NCI-H2029 (cell line): Measurements from ENCODE around the gene SLCO3A1.

Source experiments
- DNase-seq: peaks from one replicate; lab custom pipeline; 2025; lab: John Stamatoyannopoulos, UW

SLCO3A1 gene

DNA sequence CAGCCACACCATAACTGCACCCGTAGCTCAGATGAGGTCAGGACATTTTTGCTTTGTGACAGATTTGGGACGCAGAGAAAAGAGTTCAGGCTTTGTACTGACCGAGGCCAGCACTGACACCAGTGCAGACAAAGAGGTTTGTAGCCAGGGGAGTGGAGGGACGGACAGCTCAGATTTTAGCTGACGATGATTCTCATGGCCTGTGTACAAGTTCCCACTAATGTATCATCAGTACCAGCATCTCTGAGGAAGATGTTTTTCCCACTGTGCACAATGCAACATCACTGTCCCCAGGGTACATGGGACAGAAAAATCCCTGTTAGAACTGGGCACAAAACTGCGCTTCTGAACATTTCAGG, 112.7 kb downstream of the SLCO3A1 start:
- no peak for DNase-seq

DNA sequence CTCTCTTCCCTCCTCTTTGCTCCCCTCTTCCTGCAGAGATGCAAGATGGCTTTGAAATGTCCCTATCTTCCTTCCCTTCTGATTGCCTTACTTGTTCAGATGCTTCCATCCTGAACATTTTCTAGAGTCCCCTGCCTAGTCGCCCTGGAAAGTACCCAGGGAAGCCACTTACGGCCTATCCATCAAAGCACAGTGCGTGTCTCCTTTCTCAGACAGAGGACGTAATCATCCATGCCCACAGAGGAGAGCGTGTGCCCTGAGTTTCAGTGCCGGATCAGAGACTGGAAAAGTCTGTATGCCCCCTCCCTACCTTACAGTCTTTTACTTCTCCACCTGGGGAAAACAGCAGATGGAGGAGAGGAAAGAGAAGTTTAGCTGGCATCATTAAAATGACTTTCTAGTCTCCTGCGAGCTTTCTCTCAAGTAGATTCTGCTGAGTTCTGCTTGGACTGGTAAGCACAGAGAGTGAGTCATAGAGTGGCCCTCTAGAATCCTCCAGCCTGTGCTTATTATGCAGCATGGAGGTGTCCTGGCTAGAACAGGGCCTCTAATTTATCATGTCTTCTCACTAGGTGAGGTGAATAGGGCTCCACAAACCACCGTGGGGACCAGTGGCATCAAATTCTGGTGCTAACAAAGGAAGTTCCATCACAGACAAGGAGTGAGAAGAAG, 114.6 kb downstream of the SLCO3A1 start:
- DNase-seq: no peak

DNA sequence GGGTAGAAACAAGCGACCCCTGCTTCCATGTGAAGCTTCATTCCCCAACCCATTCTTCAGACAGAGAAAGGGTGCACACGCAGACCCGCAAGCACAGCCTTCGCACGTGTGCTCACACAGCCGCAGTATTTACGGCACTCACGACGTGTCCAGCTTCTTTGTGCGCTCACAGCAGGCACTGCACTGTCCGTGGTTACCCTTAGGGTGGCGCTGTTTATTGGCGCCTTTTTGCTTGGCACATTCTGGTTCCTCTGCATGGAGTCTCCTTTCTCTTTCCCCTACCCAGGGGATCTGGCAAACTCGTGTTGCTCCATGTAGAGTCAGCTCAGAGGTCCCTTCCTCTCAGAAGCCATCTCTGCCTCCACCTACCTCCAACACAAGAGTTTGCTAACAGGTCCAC, 115.1 kb downstream of the SLCO3A1 start:
- DNase-seq: no peak

DNA sequence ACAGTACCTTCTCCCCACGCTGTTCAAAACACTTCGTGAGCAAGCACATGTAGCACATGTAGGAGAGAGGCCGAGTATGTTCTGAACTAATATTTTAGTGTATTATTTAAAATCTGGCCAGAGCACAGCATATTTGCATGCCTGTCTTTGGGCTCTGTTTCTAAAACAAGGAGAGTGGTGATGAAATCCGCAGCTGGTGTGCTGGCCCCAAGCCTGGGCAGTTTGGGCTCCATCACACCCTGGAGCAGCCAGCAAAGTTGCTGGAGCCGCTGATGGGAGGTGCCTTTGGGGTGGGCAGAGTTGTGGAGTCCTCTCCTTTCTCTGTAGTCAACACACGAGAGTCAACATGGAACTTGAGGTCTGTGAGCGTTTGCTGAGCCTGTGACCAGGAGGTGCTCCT, 116.6 kb downstream of the SLCO3A1 start:
- DNase-seq: no peak

DNA sequence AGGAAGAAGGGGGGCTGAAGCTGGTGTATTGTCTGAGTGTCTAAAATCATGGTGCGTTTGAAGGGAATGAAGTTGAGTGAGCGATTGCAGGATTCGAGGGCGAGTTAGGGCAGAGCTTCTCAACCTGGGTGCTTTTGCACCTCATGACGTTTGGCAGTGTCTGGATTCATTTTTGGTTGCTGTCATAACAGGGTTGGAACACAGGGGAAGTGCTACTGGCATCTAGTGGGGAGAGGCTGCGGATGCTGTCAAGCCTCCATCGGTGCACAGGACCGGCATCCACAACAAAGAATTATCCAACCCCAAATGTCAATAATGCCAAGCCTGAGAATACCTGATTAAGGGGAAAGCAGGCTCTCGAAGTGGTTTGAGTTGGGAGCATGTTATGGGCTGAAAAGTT, 120.0 kb downstream of the SLCO3A1 start:
- DNase-seq: no peak

DNA sequence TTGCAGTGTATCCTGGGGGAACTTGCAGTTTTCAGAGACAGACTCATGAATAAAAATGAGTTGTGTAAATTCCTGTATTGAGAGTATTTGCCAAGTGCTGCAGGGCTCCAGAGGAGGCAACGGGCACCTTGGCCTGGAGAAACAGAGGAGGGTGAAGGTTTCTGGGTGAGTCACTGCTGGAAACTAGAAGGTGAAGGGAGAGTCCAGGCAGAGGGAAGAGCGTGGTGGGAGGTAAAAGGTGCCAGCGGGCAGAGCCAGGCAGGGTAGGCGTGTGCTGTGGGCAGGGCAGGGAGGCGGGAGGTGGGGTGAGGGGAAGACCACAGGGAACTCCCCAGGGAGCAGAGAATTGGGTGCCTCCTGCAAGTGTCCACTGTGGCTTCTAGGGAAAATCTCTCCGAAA, 120.8 kb downstream of the SLCO3A1 start:
- no peak for DNase-seq

DNA sequence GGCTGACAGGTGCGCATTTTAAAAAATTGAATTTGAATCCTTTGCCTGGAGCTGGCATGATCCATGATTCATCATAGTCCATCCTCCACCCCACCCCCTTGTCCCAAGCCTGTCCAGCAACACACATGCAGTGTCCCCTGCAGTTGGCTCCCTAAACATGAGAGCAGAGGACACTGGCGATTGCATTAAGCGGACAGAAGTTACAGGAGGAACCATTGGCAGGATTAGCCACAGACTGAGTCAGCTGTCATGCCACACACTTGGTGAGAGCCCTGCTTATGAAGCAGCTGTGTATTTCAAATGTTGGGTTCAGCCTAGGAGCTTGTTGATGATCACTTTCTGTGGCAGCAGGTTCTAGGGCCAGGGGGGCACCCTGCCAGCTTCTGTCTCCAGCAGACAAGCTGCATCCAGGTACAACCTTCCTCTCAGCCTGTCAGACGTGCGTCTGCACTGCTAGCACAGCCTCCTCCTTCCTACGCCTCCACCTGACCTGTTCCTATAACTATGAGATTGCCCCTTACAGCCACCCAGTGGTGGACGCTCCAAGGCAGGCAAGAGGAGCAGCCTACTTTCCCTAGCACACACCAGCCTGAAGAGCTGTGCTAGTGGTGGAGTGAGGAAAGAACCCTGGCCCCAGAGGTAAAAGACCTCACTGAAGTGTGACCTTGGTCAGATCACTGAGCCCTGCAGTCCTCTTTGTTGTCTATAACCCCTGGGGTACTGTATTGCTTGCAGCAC, 121.9 kb downstream of the SLCO3A1 start:
- no peak for DNase-seq

DNA sequence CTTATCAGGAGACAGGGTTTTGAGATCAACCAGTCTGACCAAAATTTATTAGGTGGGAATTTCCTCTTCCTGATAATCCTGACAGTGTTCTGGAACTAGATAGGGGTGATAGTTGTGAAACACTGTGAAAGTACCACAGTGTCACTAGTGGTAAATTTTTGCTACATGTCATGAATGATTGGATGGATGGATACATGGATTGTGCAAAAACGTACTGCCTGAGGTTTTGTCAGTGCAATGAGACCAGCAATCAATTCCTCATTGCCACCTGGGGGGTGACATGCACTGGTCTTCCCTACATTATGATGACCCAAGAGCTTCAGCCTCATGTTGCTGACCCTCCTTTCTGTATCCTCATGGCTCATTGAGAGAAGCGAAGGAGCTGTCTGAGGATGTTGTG, 123.5 kb downstream of the SLCO3A1 start:
- DNase-seq: no peak

DNA sequence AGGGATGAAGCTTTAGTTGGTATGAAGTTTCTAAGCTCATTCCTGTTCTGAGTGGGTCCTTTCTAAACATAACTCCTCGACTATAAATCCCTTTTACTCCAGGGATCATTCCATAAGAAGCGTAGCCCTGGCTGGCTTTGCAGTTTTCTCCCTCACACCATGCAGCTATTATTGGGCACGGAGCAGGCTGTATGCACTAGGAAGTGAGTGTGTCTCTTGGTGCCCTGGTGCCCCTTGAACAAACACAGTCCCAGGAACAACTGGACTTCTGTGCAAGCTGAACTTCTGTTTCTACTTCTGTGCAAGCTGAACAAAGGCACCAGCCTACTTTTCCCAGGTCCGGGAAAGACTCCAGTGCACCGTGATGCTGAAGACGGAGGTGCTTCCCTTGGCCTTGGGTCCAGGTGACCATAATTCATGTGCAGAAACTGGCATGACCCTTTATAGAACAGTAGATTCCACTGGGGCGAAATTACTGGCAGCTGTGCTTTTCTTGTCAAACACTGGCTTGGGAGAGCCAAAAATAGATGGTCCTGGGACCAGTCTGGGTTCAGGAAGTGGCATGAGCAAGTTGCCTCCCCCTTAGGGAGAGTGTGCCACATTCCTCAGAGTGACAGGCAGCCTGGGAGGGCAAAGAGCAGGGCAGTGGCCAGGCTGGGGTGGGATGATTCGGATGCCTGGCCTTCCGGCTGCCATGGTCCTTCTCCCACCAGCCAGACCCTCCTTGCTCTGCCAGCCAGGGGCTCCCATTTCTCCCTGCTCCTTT, 127.2 kb downstream of the SLCO3A1 start:
- DNase-seq: no peak

DNA sequence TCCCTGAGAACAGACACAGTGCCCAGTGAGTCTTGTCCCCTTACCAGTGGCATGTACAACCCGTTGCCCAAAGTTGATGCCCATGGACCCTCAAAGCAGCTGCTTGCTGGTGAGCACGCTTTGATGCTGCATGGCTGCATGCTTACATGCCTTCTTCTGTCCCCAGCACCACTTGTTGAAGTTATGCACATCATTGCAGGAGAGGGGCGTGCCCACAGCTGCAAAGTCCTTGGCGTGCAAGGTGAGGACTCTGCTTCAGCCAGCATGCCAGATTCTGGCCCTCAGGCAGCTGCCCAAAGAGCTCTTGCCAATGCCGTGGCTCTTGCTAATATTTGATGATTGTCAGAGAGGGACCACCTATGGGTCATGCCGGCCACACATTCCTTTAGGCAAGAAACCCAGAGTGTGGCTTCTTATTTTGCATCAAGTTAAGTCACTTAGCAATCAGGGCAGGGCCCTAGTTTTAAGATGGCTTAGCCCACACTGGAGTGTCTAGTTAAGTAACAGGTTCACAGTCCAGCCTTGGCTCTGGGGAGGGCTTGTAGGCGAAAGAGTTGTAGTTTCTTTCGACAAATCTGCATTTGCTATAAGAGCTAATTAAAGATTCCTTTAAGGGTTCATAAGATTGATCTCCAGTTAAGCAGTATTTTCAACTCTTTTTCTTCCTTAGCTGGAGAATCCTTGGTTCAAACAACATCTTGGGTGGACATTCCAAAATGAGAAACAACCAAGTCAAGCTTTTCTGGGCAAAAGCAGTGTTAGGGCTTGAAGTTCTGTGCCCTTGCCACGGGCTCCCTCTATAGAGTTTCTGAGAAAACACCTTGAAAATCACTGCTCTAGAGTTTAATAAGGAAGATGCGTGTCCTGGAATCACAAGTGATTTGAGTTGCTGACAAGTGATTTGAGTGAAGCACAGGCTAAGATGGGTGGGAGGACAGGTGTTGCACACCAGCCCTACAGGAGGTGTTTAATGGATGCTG, 128.6 kb downstream of the SLCO3A1 start:
- DNase-seq: no peak

DNA sequence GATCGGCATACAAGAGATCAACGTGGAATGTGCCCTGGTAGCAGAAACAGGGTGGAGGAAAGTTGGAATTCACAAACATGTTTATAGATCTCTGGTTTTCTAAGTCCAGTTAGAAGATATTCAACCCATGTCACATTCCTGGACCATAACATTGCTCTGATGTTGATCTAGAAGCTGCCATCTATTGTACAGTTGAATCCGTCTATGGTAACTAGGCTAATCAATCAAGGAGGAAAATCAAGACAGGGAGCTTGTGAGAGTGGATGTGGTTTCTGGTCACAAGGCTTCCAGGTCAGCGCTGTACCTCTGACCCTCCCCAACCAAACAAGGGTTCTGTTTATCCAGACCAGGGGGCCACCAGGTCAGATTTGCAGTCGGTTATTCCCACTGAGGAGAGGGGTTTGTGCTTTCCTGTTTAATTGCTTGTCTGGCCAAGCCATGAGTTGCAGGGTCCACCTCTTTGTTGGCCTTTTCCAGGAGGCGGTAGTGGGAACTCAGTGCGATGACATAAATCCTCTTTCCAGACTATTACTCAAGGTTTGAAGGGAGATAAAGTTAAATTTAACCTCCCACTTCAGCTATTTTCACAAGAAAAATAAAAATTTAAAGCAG, 130.3 kb downstream of the SLCO3A1 start:
- DNase-seq: no peak

DNA sequence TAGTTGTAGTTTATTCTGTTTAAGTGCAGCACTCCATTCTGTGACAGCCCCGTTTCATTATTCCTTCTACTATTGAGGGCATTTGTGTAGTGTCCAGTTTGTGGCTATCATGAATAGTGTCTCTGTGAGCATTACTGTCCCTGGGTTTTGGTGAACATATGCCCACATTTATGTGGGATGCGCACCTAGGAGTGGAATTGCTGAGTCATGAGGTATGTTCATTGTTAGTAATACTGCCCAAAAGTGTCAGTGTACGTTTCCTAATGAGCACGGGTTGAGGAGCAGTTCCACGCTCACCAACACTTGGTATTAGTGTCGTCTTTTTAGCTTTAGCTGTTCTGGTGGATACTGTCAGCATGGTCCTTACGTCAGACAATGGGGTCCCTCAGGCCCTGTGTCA, 131.8 kb downstream of the SLCO3A1 start:
- DNase-seq: no peak

DNA sequence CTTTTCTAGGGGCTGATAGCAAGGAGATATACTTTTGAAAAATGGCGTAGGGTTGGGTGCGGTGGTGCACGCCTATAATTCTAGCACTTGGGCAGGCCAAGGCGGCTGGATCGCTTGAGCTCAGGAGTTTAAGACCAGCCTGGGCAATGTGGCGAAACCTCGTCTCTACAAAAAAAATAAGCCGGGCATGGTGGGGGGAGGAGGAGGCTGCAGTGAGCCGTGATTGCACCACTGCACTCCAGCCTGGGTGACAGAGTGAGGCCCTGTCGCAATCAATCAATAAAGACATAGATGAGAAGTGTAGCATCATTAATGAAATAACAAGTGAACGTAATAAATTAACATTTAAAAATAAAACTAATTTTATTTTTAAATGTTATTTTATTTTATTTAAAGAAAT, 134.6 kb downstream of the SLCO3A1 start:
- no peak for DNase-seq

DNA sequence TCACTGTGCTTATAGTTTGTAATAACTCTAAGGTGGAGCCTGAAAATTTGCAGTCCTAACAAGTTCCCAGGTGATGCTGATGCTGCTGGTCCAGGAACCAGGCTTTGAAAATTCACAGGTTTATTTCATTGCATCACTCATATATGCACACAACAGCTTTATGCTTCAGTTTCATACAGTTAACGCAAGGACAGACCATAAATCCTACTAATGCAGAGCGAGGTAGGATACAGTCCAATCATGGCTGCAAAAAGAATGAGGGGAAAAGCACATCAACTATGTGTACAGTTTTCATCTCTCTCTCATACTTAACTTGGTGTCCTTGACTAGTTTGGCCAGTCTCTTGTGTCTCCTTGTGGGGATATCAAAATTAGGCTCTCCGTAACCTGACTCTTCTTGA, 135.1 kb downstream of the SLCO3A1 start:
- DNase-seq: no peak

DNA sequence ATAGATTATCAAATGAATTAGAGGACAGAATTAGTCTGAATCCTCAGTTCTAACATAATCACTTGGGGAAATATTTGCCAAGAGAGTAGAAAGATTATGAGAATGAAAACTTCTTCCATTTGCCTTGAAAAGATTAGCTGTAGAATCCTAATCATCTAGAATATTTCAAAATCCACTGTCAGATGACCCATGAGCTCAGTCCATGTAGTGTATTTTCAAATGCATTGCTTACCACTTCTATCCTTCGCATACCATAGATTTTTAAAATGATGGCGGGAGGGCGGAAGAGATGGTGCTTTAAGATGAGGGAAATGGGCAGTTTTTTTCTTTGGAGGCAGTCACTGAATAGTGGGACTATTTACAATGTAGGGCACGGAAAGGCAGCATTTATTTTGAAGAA, 136.3 kb downstream of the SLCO3A1 start:
- DNase-seq: no peak

DNA sequence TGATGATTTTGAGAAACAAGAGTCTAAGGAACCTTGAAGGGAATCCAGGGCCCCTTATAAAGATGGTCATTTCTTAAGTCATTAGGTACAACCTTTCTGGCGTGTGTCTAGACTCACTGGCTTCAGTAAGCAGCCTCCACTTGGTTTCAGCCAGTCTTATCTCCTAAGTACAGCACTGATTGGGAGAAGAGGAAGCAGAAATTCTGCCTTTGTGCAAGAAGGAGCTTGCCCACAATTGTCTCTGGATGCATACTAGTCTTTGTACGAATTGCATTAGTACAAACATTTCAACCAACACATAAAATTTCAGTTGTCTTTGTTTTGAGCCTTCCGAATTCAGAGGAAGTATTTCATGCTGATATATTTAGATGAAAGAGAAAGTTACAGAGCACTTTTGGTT, 139.4 kb downstream of the SLCO3A1 start:
- DNase-seq: no peak

DNA sequence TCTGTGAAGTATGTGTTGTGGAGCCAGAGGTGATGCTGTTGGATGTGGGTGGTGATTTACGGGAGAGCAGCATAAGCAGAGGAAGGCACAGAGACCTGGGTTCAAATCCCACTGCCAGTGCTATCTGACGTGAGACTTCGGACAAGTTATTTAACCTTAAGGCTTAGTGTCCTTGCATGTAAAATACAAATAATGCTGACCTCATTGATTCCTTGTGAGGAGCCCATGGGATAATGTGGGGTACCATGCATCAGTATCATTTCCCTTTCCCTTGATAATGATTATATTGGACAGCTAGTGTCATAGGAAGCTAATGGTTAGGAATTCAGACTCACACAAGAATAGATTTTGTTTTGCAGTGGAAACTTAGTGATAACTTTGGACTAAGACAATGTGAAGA, 141.6 kb downstream of the SLCO3A1 start:
- no peak for DNase-seq

DNA sequence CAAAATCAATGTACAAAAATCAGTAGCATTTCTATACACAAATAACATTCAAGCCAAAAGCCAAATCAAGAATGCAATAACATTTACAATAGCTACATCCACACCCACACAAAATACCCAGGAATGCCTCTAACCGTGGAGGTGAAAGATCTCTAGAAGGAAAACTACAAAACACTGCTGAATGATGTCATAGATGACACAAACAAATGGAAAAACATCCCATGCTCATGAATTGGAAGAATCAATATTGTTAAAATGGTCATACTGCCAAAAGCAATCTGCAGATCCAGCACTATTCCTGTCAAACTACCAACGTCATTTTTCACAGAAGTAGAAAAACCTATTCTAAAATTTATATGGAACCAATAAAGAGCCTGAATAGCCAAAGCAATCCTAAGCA, 143.7 kb downstream of the SLCO3A1 start:
- DNase-seq: no peak

DNA sequence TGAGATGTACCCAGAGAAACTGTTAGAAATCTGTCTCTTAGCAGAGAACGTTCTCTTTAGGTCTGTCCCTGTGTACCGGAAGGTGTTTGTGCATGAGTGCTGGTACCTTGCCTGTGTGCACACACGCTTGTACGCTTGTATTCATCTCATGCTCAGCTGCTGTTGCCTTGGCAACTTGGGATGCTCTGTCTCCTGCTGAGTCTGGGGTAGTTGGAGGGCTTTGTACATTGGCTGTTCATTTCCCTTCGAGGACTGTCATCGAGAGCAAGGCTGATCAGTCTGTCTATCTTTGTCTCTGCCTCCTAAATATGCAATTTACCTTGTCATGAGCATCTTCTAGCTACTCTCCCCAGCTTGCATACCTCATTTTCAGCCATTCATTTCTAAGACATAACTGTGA, 147.2 kb downstream of the SLCO3A1 start:
- no peak for DNase-seq

DNA sequence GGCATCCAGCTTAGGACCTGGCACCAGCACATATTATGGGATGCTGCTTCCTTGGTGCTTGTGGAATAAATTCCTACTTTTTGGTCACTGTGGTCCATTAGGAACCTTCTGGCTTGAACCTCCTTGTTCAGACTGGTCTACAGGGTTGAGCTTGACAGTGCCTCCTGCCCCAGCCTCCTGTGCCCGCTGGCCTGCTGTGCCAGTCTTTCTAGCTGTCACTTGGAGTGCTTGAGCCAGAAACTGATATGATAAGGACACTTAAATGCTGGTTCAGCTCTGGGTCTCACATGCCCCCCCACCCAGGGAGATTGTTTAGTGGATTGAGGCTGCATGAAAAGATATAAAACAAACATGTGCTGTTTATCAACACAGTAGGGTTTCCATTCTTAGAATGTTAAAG, 147.8 kb downstream of the SLCO3A1 start:
- DNase-seq: peak; percentile 40

DNA sequence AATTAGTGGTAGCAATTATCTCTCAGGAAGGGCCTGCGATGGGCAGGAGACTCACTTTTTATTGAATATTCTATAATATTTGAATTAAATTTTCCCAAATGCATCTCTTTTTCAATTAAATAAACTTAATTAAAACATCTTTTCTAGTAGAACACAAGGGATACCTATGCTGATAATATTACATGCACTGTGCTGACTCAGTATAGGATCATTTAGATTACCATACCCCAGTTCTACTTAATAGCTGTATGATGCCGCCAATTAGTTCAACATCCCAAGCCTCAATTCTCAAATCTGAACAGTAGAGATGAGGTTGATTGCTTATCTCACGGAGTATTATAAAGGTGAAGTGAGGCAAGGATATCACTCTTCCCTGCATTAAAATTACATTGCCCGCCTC, 149.2 kb downstream of the SLCO3A1 start:
- DNase-seq: no peak
